ENCODE measurements around the gene DUXA. TPM values are rescaled to one million over a fixed set of nuclear protein-coding genes. Genes with fewer than 3 reads are reported as not detected.
"Not testable (repeated sequence)": the region's sequence is repeated elsewhere in the genome, so short reads cannot be mapped to it uniquely, and the experiment has no call there.

The DUXA gene
- total RNA-seq: not detected in 2 replicates

GRCh38 chr19:57167385-57167784 is at the start of gene DUXA:
Gene DUXA, minus strand, starts transcription at chr19:57167485. Its CDS starts 42 bp downstream, at chr19:57167443.
- DNase-seq (ENCODE audit: low read depth): no peak
- no peaks in the 10 kb centered on the region for H3K36me3 ChIP-seq (ENCODE audit: control insufficient read depth, insufficient read depth, low read length)
- H3K27me3 ChIP-seq (ENCODE audit: control insufficient read depth, insufficient read depth, low read length): no peaks in the 10 kb centered on the region
- no peak for TF ChIP-seq CTCF (IDR thresholded peaks at IDR 0.05; ENCODE audit: insufficient read depth, low read length, poor library complexity, severe bottlenecking)
- no peak within 1 kb of the TSS for H3K4me3 ChIP-seq (ENCODE audit: low read depth, low read length)

- H3K27me3 ChIP-seq (ENCODE audit: control insufficient read depth, insufficient read depth, low read length): no peaks in the 10 kb centered on the region
- no peak overlapping the region for H3K4me3 ChIP-seq (ENCODE audit: low read depth, low read length)
- peaks cover 3% of the 10 kb centered on the region for H3K36me3 ChIP-seq (ENCODE audit: control insufficient read depth, insufficient read depth, low read length)
- no peak for TF ChIP-seq CTCF (IDR thresholded peaks at IDR 0.05; ENCODE audit: insufficient read depth, low read length, poor library complexity, severe bottlenecking)
- DNase-seq (ENCODE audit: low read depth): no peak
Observed at GRCh38 chr19:57212109-57212508, 44.8 kb upstream of the DUXA start.

- H3K36me3 ChIP-seq (ENCODE audit: control insufficient read depth, insufficient read depth, low read length): peaks cover 6% of the 10 kb centered on the region
- no peak for DNase-seq (ENCODE audit: low read depth)
- no peak for TF ChIP-seq CTCF (IDR thresholded peaks at IDR 0.05; ENCODE audit: insufficient read depth, low read length, poor library complexity, severe bottlenecking)
- H3K27me3 ChIP-seq (ENCODE audit: control insufficient read depth, insufficient read depth, low read length): no peaks in the 10 kb centered on the region
- H3K4me3 ChIP-seq (ENCODE audit: low read depth, low read length): no peak overlapping the region
Observed at GRCh38 chr19:57210381-57210780, 43.1 kb upstream of the DUXA start.

GRCh38 chr19:57202160-57202559 is 34.9 kb upstream of the DUXA start:
- Histone ChIP-seq H3K4me3 (ENCODE audit: low read depth, low read length) (no peak overlapping the region), H3K27me3 (ENCODE audit: control insufficient read depth, insufficient read depth, low read length) (no peaks in the 10 kb centered on the region), H3K36me3 (ENCODE audit: control insufficient read depth, insufficient read depth, low read length) (peaks cover 4% of the 10 kb centered on the region)
- no peak for TF ChIP-seq CTCF (IDR thresholded peaks at IDR 0.05; ENCODE audit: insufficient read depth, low read length, poor library complexity, severe bottlenecking)
- DNase-seq (ENCODE audit: low read depth): no peak

GRCh38 chr19:57197874-57198273 is 30.6 kb upstream of the DUXA start:
- DNase-seq (ENCODE audit: low read depth); H3K4me3 ChIP-seq (ENCODE audit: low read depth, low read length); H3K27me3 ChIP-seq (ENCODE audit: control insufficient read depth, insufficient read depth, low read length); H3K36me3 ChIP-seq (ENCODE audit: control insufficient read depth, insufficient read depth, low read length): not testable (repeated sequence)

- Histone ChIP-seq H3K27me3 (ENCODE audit: control insufficient read depth, insufficient read depth, low read length) (no peaks in the 10 kb centered on the region), H3K36me3 (ENCODE audit: control insufficient read depth, insufficient read depth, low read length) (peaks cover 2% of the 10 kb centered on the region), H3K4me3 (ENCODE audit: low read depth, low read length) (peak overlapping the region; percentile 3)
- no peak for DNase-seq (ENCODE audit: low read depth)
- TF ChIP-seq CTCF (IDR thresholded peaks at IDR 0.05; ENCODE audit: insufficient read depth, low read length, poor library complexity, severe bottlenecking): no peak
Observed at GRCh38 chr19:57192993-57193392, 25.7 kb upstream of the DUXA start.

All from kidney epithelial cell (primary cell).